Lower lobe of right lung (tissue), 2 donors: ENCODE measurements around the gene SHTN1. TPM values are rescaled to one million over a fixed set of nuclear protein-coding genes. Genes with fewer than 3 reads are reported as not detected.

ENCODE experiments used
- ATAC-seq, 2 donors: fragments of 200-7000 bp; cut with Tn5 transposase; one replicate each; pipeline ENCODE4 v1.9.1; 2020 to 2022; ENCODE audit warnings: mild to moderate bottlenecking in 2 of 2, moderate library complexity in 2 of 2
- DNase-seq: peaks from one replicate; pipeline ENCODE4 v3.0.0-alpha.2; 2020
- H3K27ac ChIP-seq: fragments of 200-600 bp; one replicate; pipeline ENCODE4 v1.8.0; 2022
- H3K27me3 ChIP-seq: fragments of 200-600 bp; one replicate; pipeline ENCODE4 v1.8.0; 2022; ENCODE audit warnings: low read depth
- H3K36me3 ChIP-seq: fragments of 200-600 bp; one replicate; pipeline ENCODE4 v1.8.0; 2022; ENCODE audit warnings: mild to moderate bottlenecking
- H3K4me1 ChIP-seq: fragments of 200-600 bp; one replicate; pipeline ENCODE4 v1.8.0; 2022
- H3K4me3 ChIP-seq: fragments of 200-600 bp; one replicate; pipeline ENCODE4 v1.8.0; 2022; ENCODE audit warnings: mild to moderate bottlenecking
- H3K9me3 ChIP-seq: fragments of 200-600 bp; one replicate; pipeline ENCODE4 v1.8.0; 2022
- CTCF ChIP-seq: fragments of 200-600 bp; IDR thresholded peaks from one replicate; pipeline ENCODE4 v1.8.0; 2022; ENCODE audit warnings: antibody characterized with exemption, mild to moderate bottlenecking
- intact Hi-C: fragments of 100-400 bp; cut with DNase I; formaldehyde crosslinking; loops from one replicate; pipeline ENCODE4 v1.11.0; 2022
- total RNA-seq: library from RNA; stranded (reverse); fragmentation: NEBNext Ultra II Directional; extraction: Animal tissue kit (Norgen Biotek cat#: 25700); gene quantifications from one replicate; pipeline ENCODE4 v1.2.1, GENCODE V29; 2021
- donor health status: DM: no; HTN: yes; CAD: no; lungs with severe emphysema.

Gene SHTN1
- total RNA-seq, 1 donor from 2014 or later: 43.1 TPM

- DNase-seq: no peak
- Histone ChIP-seq H3K4me3 (no peak overlapping the region), H3K36me3 (no peaks in the 10 kb centered on the region), H3K27me3 (no peaks in the 10 kb centered on the region), H3K9me3 (peaks cover 3% of the 10 kb centered on the region), H3K4me1 (no peaks in the 10 kb centered on the region), H3K27ac (no peak overlapping the region)
- no peak for ATAC-seq
- no peak for TF ChIP-seq CTCF
- intact Hi-C loops: no loop called here
Observed at GRCh38 chr10:116857156-116857555, 147.8 kb downstream of the SHTN1 start.

GRCh38 chr10:116853701-116854100 is 151.3 kb downstream of the SHTN1 start:
- intact Hi-C loops: no loop called here
- DNase-seq: no peak
- Histone ChIP-seq H3K27ac (no peak overlapping the region), H3K4me3 (no peak overlapping the region), H3K27me3 (peaks cover 19% of the 10 kb centered on the region), H3K9me3 (peaks cover 3% of the 10 kb centered on the region), H3K4me1 (peaks cover 6% of the 10 kb centered on the region), H3K36me3 (no peaks in the 10 kb centered on the region)
- no peak for TF ChIP-seq CTCF
- no peak for ATAC-seq

GRCh38 chr10:116853287-116853686 is 151.7 kb downstream of the SHTN1 start:
- Histone ChIP-seq H3K36me3 (no peaks in the 10 kb centered on the region), H3K27ac (no peak overlapping the region), H3K4me3 (no peak overlapping the region), H3K4me1 (peaks cover 6% of the 10 kb centered on the region), H3K27me3 (peaks cover 19% of the 10 kb centered on the region), H3K9me3 (peaks cover 3% of the 10 kb centered on the region)
- TF ChIP-seq CTCF: no peak
- ATAC-seq (no peak), DNase-seq (no peak)
- intact Hi-C loops: no loop called here

- ATAC-seq (no peak), DNase-seq (no peak)
Observed at GRCh38 chr10:116852246-116852645, 152.7 kb downstream of the SHTN1 start.

GRCh38 chr10:116850058-116850611 is 154.9 kb downstream of the SHTN1 start:
- DNase-seq (no peak), ATAC-seq (peak in 1 of 2 donors; percentile 13)
- peak overlapping the region; percentile 63 for H3K27ac ChIP-seq
- no peaks in the 10 kb centered on the region for H3K36me3 ChIP-seq
- intact Hi-C loops: no loop called here
- no peaks in the 10 kb centered on the region for H3K9me3 ChIP-seq
- peak overlapping the region; percentile 72 for H3K4me3 ChIP-seq
- no peak for TF ChIP-seq CTCF
- H3K4me1 ChIP-seq: peaks cover 6% of the 10 kb centered on the region
- peaks cover 19% of the 10 kb centered on the region for H3K27me3 ChIP-seq

More at GRCh38 chr10:116852246-116852645, 152.7 kb downstream of the SHTN1 start:
- Histone ChIP-seq H3K36me3 (no peaks in the 10 kb centered on the region), H3K4me3 (no peak overlapping the region), H3K4me1 (peaks cover 6% of the 10 kb centered on the region), H3K27me3 (peaks cover 19% of the 10 kb centered on the region), H3K27ac (no peak overlapping the region), H3K9me3 (no peaks in the 10 kb centered on the region)
- no peak for TF ChIP-seq CTCF
- intact Hi-C loops: no loop called here
